Osteoblast (primary cell): ENCODE data around the gene RWDD1. TPM values are rescaled to one million over a fixed set of nuclear protein-coding genes. Genes with fewer than 3 reads are reported as not detected.

Experiments
- DNase-seq: peaks from one replicate; pipeline ENCODE4 v3.0.0; 2011; ENCODE audit warnings: low spot score, mixed read lengths; ENCODE audit not compliant: insufficient read length; ENCODE audit errors: missing footprints
- H2AFZ ChIP-seq: 2 replicates; pipeline ENCODE4 v1.6.0; 2011; ENCODE audit warnings: mild to moderate bottlenecking, low read length
- H3K27ac ChIP-seq: 2 replicates; pipeline ENCODE4 v1.5.1; 2011; ENCODE audit warnings: mild to moderate bottlenecking, low read depth, low read length, moderate library complexity
- H3K27me3 ChIP-seq: 2 replicates; pipeline ENCODE4 v1.6.0; 2012; ENCODE audit warnings: mild to moderate bottlenecking, control low read depth, inconsistent platforms, low read length, moderate library complexity; ENCODE audit not compliant: insufficient read depth
- H3K36me3 ChIP-seq: 2 replicates; pipeline ENCODE4 v1.5.1; 2011; ENCODE audit warnings: mild to moderate bottlenecking, low read length, control low read depth, moderate library complexity; ENCODE audit not compliant: insufficient read depth
- H3K4me1 ChIP-seq: 2 replicates; pipeline ENCODE4 v1.5.1; 2011; ENCODE audit warnings: mild to moderate bottlenecking, low read length, control low read depth, moderate library complexity; ENCODE audit not compliant: insufficient read depth
- H3K4me2 ChIP-seq: 2 replicates; pipeline ENCODE4 v1.6.0; 2011; ENCODE audit warnings: mild to moderate bottlenecking, low read length; ENCODE audit not compliant: insufficient read depth
- H3K4me3 ChIP-seq: fragments of 200-600 bp; sonication (generic); 3 replicates; pipeline ENCODE4 v1.5.1; 2012; ENCODE audit warnings: mild to moderate bottlenecking, low read length, inconsistent platforms; ENCODE audit not compliant: insufficient read depth
- H3K79me2 ChIP-seq: 2 replicates; pipeline ENCODE4 v1.6.0; 2012; ENCODE audit warnings: mild to moderate bottlenecking, low read length, control low read depth, inconsistent platforms; ENCODE audit not compliant: insufficient read depth
- H3K9me3 ChIP-seq: 2 replicates; pipeline ENCODE4 v1.5.1; 2011; ENCODE audit warnings: low read depth, low read length, control low read depth
- H4K20me1 ChIP-seq: 2 replicates; pipeline ENCODE4 v1.6.0; 2012; ENCODE audit warnings: mild to moderate bottlenecking, low read length, control low read depth; ENCODE audit not compliant: insufficient read depth
- total RNA-seq: library from RNA; depleted of rRNA; stranded (reverse); fragments of >200 nt; gene quantifications from 2 replicates; pipeline ENCODE4 v1.2.3, GENCODE V29; 2012
- TF ChIP-seq, protein P1 (sequence below): IDR thresholded peaks from 2 replicates; pipeline ENCODE4 v1.5.1; 2011; ENCODE audit warnings: mild to moderate bottlenecking, low read depth, low read length, moderate library complexity; ENCODE audit errors: extremely low read depth

RWDD1 gene
- total RNA-seq, 1 donor = 39.1 TPM

DNA sequence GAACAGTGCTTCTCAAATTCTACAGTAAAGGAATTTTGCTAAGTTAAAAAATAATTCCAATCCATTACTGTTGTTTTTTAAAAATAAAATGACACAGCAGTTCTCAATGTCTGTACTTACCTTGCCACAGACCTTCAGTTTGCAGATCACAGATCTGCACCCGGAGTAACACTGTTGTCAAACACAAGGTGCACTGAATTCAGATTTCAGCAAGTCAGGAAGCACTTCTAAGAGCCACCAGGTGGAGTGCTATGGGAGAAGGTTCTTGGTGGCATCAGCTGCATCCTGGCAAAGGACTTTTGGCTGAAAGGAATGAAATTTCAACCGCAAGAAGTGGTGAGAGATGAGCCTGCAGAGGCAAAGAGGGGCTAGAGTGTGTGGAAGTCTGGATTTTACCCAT lies 62.4 kb downstream of the RWDD1 start:
- H3K4me2 ChIP-seq = no peak overlapping the region
- H2AFZ ChIP-seq = no peak overlapping the region
- no peaks in the 10 kb centered on the region for H4K20me1 ChIP-seq
- H3K27ac ChIP-seq = no peak overlapping the region
- H3K4me3 ChIP-seq = no peak overlapping the region
- TF ChIP-seq, protein P1, sequence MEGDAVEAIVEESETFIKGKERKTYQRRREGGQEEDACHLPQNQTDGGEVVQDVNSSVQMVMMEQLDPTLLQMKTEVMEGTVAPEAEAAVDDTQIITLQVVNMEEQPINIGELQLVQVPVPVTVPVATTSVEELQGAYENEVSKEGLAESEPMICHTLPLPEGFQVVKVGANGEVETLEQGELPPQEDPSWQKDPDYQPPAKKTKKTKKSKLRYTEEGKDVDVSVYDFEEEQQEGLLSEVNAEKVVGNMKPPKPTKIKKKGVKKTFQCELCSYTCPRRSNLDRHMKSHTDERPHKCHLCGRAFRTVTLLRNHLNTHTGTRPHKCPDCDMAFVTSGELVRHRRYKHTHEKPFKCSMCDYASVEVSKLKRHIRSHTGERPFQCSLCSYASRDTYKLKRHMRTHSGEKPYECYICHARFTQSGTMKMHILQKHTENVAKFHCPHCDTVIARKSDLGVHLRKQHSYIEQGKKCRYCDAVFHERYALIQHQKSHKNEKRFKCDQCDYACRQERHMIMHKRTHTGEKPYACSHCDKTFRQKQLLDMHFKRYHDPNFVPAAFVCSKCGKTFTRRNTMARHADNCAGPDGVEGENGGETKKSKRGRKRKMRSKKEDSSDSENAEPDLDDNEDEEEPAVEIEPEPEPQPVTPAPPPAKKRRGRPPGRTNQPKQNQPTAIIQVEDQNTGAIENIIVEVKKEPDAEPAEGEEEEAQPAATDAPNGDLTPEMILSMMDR = peak; percentile 20
- H3K27me3 ChIP-seq = no peaks in the 10 kb centered on the region
- peaks cover 2% of the 10 kb centered on the region for H3K79me2 ChIP-seq
- no peak for DNase-seq
- no peaks in the 10 kb centered on the region for H3K4me1 ChIP-seq
- peaks cover 4% of the 10 kb centered on the region for H3K36me3 ChIP-seq
- H3K9me3 ChIP-seq = no peaks in the 10 kb centered on the region

Other genes starting within 250 kb of the RWDD1 start
- 193 and 229 TPM in 2 replicates for gene DSE, start 200.6 kb upstream of the RWDD1 start, total RNA-seq
- gene CALHM6, start 110.1 kb upstream of the RWDD1 start, total RNA-seq = 0.72 and 0.88 TPM in 2 replicates
- 14.8 and 16.2 TPM in 2 replicates for gene CALHM5, start 59.9 kb upstream of the RWDD1 start, total RNA-seq
- under 0.01 and 0.29 TPM in 2 replicates for gene TRAPPC3L, start 25.8 kb upstream of the RWDD1 start, total RNA-seq
- not detected in 2 replicates for gene CALHM4, start 17.8 kb upstream of the RWDD1 start, total RNA-seq
- 0.36 and 0.59 TPM in 2 replicates for gene RSPH4A, start 45.0 kb downstream of the RWDD1 start, total RNA-seq
- 10.9 and 12.4 TPM in 2 replicates for gene ZUP1, start 97.3 kb downstream of the RWDD1 start, total RNA-seq
- gene KPNA5, start 109.7 kb downstream of the RWDD1 start, total RNA-seq = 10.6 and 11.2 TPM in 2 replicates
- gene FAM162B, start 194.2 kb downstream of the RWDD1 start, total RNA-seq = 0.36 TPM in 1 of 2 replicates, not detected in the other